ENCODE results near the gene SYNDIG1. TPM values are rescaled to one million over a fixed set of nuclear protein-coding genes. Genes with fewer than 3 reads are reported as not detected.

SYNDIG1 gene
- 0.57 TPM in 1 of 2 replicates, not detected in the other for total RNA-seq

DNA sequence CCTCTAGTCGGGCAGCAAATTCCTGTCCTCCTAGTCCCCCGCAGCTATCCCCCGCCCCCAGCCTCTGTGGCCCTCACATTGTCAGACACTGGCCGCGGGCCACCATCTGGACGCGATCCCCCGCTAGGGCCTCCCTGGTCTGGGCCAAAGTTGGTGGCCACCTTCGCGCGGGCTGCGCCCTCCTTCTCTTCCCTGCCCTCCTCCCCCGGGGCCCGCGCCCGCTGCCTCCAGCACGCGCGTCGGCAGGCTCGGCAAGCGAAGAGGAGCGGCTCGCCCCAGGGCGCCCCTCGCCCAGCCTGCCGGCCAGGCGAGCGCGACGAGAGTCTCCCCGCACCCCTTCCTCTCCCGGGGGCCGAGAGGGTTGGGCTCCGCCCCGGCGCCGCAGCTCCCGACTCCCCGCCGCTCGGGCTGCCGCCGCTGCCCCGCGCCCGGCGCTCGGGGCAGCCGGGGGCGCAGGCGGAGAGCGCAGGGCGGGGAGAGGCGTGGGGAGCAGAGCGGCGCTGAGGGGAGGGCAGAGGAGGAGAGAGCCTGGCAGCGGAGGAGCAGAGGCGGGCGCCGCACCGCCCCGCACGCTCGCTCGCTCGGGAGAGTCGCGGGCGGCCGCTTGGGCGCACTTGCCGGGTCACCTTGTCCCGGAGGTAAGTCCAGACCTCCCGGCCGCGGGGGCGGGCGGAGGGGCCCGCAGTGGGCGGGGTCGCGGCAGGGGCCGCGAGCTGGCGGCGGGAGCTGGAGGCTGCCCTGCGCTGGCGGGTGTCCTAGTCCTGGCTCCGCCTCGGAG is at the start of gene SYNDIG1:
SYNDIG1 (plus strand) TSS at position 514 of the 778 bp plus-strand sequence. CDS start 73,469 bp downstream, outside the sequence.

Measured in placental pericyte (primary cell).